Thymus (tissue), 11 donors: ENCODE results near the gene RGS2. TPM values are rescaled to one million over a fixed set of nuclear protein-coding genes. Genes with fewer than 3 reads are reported as not detected.

Experiments
- DNase-seq, 9 donors: peaks; one replicate each; pipeline ENCODE4 v3.0.0-alpha.2; 2013; ENCODE audit warnings: low spot score in 9 of 9, low read depth in 6 of 9, missing footprints in 1 of 9
- H3K27ac ChIP-seq, 2 donors: one replicate each; pipeline ENCODE4 v1.5.1; 2013; ENCODE audit warnings: control low read depth in 1 of 2, low read depth in 1 of 2, low read length in 1 of 2, mild to moderate bottlenecking in 1 of 2, moderate library complexity in 1 of 2
- H3K27me3 ChIP-seq, 2 donors: one replicate each; pipeline ENCODE4 v1.5.1; 2013; ENCODE audit warnings: low read length in 1 of 2; ENCODE audit not compliant: control insufficient read depth in 2 of 2, insufficient read depth in 1 of 2
- H3K36me3 ChIP-seq, 2 donors: one replicate each; pipeline ENCODE4 v1.5.1; 2013; ENCODE audit warnings: low read length in 1 of 2, mild to moderate bottlenecking in 1 of 2, moderate library complexity in 1 of 2; ENCODE audit not compliant: control insufficient read depth in 2 of 2, insufficient read depth in 2 of 2
- H3K4me1 ChIP-seq, 2 donors: one replicate each; pipeline ENCODE4 v1.5.1; 2013; ENCODE audit warnings: low read length in 2 of 2; ENCODE audit not compliant: control insufficient read depth in 2 of 2, insufficient read depth in 2 of 2
- H3K4me3 ChIP-seq, 2 donors: one replicate each; pipeline ENCODE4 v1.5.1; 2013; ENCODE audit warnings: low read length in 2 of 2, control low read depth in 1 of 2, mild to moderate bottlenecking in 1 of 2
- H3K9me3 ChIP-seq, 2 donors: one replicate each; pipeline ENCODE4 v1.5.1; 2013; ENCODE audit warnings: low read length in 1 of 2, mild to moderate bottlenecking in 1 of 2; ENCODE audit not compliant: control insufficient read depth in 2 of 2, insufficient read depth in 1 of 2
- WGBS: extraction: QIAGEN DNeasy Blood & Tissue Kit; methylation state at CpG from one replicate; pipeline ENCODE4 v1.1.7; 2013; 5-methylcytosine and 5-hydroxymethylcytosine counted together
- polyA plus RNA-seq: library from polyadenylated mRNA; stranded (reverse); fragments of 200-250 nt; gene quantifications from one replicate; pipeline ENCODE4 v1.2.3, GENCODE V29; 2013
- total RNA-seq: library from RNA; stranded (reverse); fragments of 120-200 nt; gene quantifications from one replicate; pipeline ENCODE4 v1.2.4, GENCODE V29; 2013
- donor health status: healthy.

RGS2 gene
- total and polyA plus RNA-seq, 2 donors = 26.5 to 124 TPM

GRCh38 chr1:192811594-192812239, 2.9 kb downstream of the RGS2 start:
- Histone ChIP-seq H3K27me3 (peaks cover 4 to 5% of the 10 kb centered on the region in 2 donors), H3K9me3 (no peaks in the 10 kb centered on the region), H3K36me3 (no peaks in the 10 kb centered on the region), H3K4me3 (no peak overlapping the region), H3K27ac (no peak overlapping the region), H3K4me1 (peaks cover 5 to 11% of the 10 kb centered on the region in 2 donors)
- WGBS = 91% methylated on average over 6 of the region's 6 CpGs
- no peak for DNase-seq

GRCh38 chr1:192812420-192813209, 3.8 kb downstream of the RGS2 start:
- H3K4me3 ChIP-seq = no peak overlapping the region
- H3K27ac ChIP-seq = no peak overlapping the region
- DNase-seq = no peak
- H3K36me3 ChIP-seq = no peaks in the 10 kb centered on the region
- H3K4me1 ChIP-seq = peaks cover 5 to 11% of the 10 kb centered on the region in 2 donors
- H3K27me3 ChIP-seq = peaks cover 3 to 4% of the 10 kb centered on the region in 2 donors
- H3K9me3 ChIP-seq = no peaks in the 10 kb centered on the region
- 98% methylated on average over 3 of the region's 3 CpGs for WGBS

- H3K27ac ChIP-seq = no peak overlapping the region
- no peak overlapping the region for H3K4me3 ChIP-seq
- peaks cover 1 to 3% of the 10 kb centered on the region in 2 donors for H3K4me1 ChIP-seq
- DNase-seq = no peak
- no peaks in the 10 kb centered on the region for H3K36me3 ChIP-seq
- peaks cover 0 to 2% of the 10 kb centered on the region in 2 donors for H3K27me3 ChIP-seq
- 89% methylated on average over 1 of the region's 1 CpG for WGBS
- no peaks in the 10 kb centered on the region for H3K9me3 ChIP-seq
Measured at GRCh38 chr1:192814805-192815204, 6.0 kb downstream of the RGS2 start.

- WGBS = 94% methylated on average over 4 of the region's 4 CpGs
- no peak overlapping the region for H3K4me3 ChIP-seq
- no peak for DNase-seq
Measured at GRCh38 chr1:192817246-192817645, 8.4 kb downstream of the RGS2 start.

GRCh38 chr1:192821296-192821695, 12.5 kb downstream of the RGS2 start:
- 95% methylated on average over 3 of the region's 3 CpGs for WGBS
- DNase-seq = no peak
- no peak overlapping the region for H3K4me3 ChIP-seq
- H3K27me3 ChIP-seq = no peaks in the 10 kb centered on the region
- no peak overlapping the region for H3K27ac ChIP-seq
- H3K36me3 ChIP-seq = no peaks in the 10 kb centered on the region
- H3K4me1 ChIP-seq = no peaks in the 10 kb centered on the region
- H3K9me3 ChIP-seq = no peaks in the 10 kb centered on the region

More at GRCh38 chr1:192817246-192817645, 8.4 kb downstream of the RGS2 start:
- no peaks in the 10 kb centered on the region for H3K9me3 ChIP-seq
- H3K4me1 ChIP-seq = no peaks in the 10 kb centered on the region
- no peak overlapping the region for H3K27ac ChIP-seq
- no peaks in the 10 kb centered on the region for H3K36me3 ChIP-seq
- no peaks in the 10 kb centered on the region for H3K27me3 ChIP-seq

- no peaks in the 10 kb centered on the region for H3K9me3 ChIP-seq
- H3K27me3 ChIP-seq = no peaks in the 10 kb centered on the region
- no peak for DNase-seq
- WGBS = 57% methylated on average over 1 of the region's 1 CpG
- no peaks in the 10 kb centered on the region for H3K36me3 ChIP-seq
- H3K27ac ChIP-seq = no peak overlapping the region
- H3K4me3 ChIP-seq = no peak overlapping the region
- H3K4me1 ChIP-seq = no peaks in the 10 kb centered on the region
Measured at GRCh38 chr1:192824511-192824910, 15.7 kb downstream of the RGS2 start.

- WGBS = 94% methylated on average over 4 of the region's 4 CpGs
- Histone ChIP-seq H3K27ac (no peak overlapping the region), H3K4me3 (no peak overlapping the region), H3K9me3 (no peaks in the 10 kb centered on the region), H3K27me3 (no peaks in the 10 kb centered on the region), H3K4me1 (no peaks in the 10 kb centered on the region), H3K36me3 (no peaks in the 10 kb centered on the region)
- DNase-seq = no peak
Measured at GRCh38 chr1:192826791-192827546, 18.1 kb downstream of the RGS2 start.

- no peak for DNase-seq
- no peaks in the 10 kb centered on the region for H3K4me1 ChIP-seq
- H3K4me3 ChIP-seq = no peak overlapping the region
- no peaks in the 10 kb centered on the region for H3K27me3 ChIP-seq
- H3K27ac ChIP-seq = no peak overlapping the region
- no peaks in the 10 kb centered on the region for H3K36me3 ChIP-seq
- no peaks in the 10 kb centered on the region for H3K9me3 ChIP-seq
- WGBS = 66% methylated on average over 6 of the region's 6 CpGs
Measured at GRCh38 chr1:192830595-192831246, 21.9 kb downstream of the RGS2 start.
